Neural cell (in vitro differentiated cells): ENCODE results near the gene PCNX1. TPM values are rescaled to one million over a fixed set of nuclear protein-coding genes. Genes with fewer than 3 reads are reported as not detected.
"Not testable (repeated sequence)": the region's sequence is repeated elsewhere in the genome, so short reads cannot be mapped to it uniquely, and the experiment has no call there.

ENCODE experiments used
- H2AFZ ChIP-seq: fragments of 200-600, 300-800 bp; sonication (generic), shearing (Covaris generic); 2 replicates; pipeline ENCODE4 v1.6.0; 2014; ENCODE audit warnings: low read depth, mild to moderate bottlenecking, antibody characterized with exemption, low read length, moderate library complexity
- H3F3A ChIP-seq: fragments of 200-600 bp; shearing (Covaris generic); 2 replicates; pipeline ENCODE4 v1.6.1; 2016; ENCODE audit warnings: mild to moderate bottlenecking, moderate library complexity, mixed read lengths, antibody characterized with exemption, low read length; ENCODE audit not compliant: insufficient read depth, poor library complexity, severe bottlenecking
- H3K27ac ChIP-seq: fragments of 200-600, 300-800 bp; sonication (generic), shearing (Covaris generic); 2 replicates; pipeline ENCODE4 v1.5.1; 2014; ENCODE audit warnings: mild to moderate bottlenecking, low read length, moderate library complexity
- H3K27me3 ChIP-seq: fragments of 300-800, 200-600 bp; sonication (generic), shearing (Covaris generic); 2 replicates; pipeline ENCODE4 v1.6.0; 2014; ENCODE audit warnings: mild to moderate bottlenecking, low read depth, low read length, moderate library complexity; ENCODE audit not compliant: insufficient read depth
- H3K36me3 ChIP-seq: fragments of 300-800, 200-600 bp; sonication (generic), shearing (Covaris generic); 2 replicates; pipeline ENCODE4 v1.5.1; 2014; ENCODE audit warnings: mild to moderate bottlenecking, antibody characterized with exemption, low read length, moderate library complexity; ENCODE audit not compliant: insufficient read depth
- H3K4me2 ChIP-seq: fragments of 300-800, 200-600 bp; sonication (generic), shearing (Covaris generic); 2 replicates; pipeline ENCODE4 v1.6.0; 2014; ENCODE audit warnings: mild to moderate bottlenecking, low read length
- H3K4me3 ChIP-seq: fragments of 300-800, 200-600 bp; sonication (generic), shearing (Covaris generic); 2 replicates; pipeline ENCODE4 v1.5.1; 2014; ENCODE audit warnings: mild to moderate bottlenecking, low read length, moderate library complexity
- H3K79me2 ChIP-seq: fragments of 200-600 bp; shearing (Covaris generic); replicated peaks from 2 replicates; pipeline ENCODE4 v1.6.0; 2014; ENCODE audit warnings: mild to moderate bottlenecking, low read length, moderate library complexity; ENCODE audit not compliant: insufficient read depth
- H3K9ac ChIP-seq: fragments of 300-800, 200-600 bp; sonication (generic), shearing (Covaris generic); 2 replicates; pipeline ENCODE4 v1.6.1; 2016; ENCODE audit warnings: mild to moderate bottlenecking, low read length, mixed read lengths
- H3K9me2 ChIP-seq: fragments of 200-600 bp; shearing (Covaris generic); 2 replicates; pipeline ENCODE4 v1.6.1; 2016; ENCODE audit warnings: mild to moderate bottlenecking, low read length, mixed read lengths; ENCODE audit not compliant: insufficient read depth
- H3K9me3 ChIP-seq: fragments of 200-600, 300-800 bp; sonication (generic), shearing (Covaris generic); 2 replicates; pipeline ENCODE4 v1.6.1; 2016; ENCODE audit warnings: mild to moderate bottlenecking, mixed run types, low read length, moderate library complexity, mixed read lengths
- H4K20me1 ChIP-seq: fragments of 200-600 bp; shearing (Covaris generic); 2 replicates; pipeline ENCODE4 v1.6.1; 2016; ENCODE audit warnings: mild to moderate bottlenecking, mixed run types; ENCODE audit not compliant: insufficient read depth
- CTCF ChIP-seq: fragments of 450-650 bp; IDR thresholded peaks from 2 replicates; pipeline ENCODE4 v1.5.1; 2014; ENCODE audit warnings: antibody characterized with exemption, mild to moderate bottlenecking, moderate library complexity; ENCODE audit not compliant: poor library complexity, severe bottlenecking
- EP300 ChIP-seq: fragments of 450-650 bp; conservative IDR thresholded peaks from 2 replicates; pipeline ENCODE4 v1.6.1; 2014; ENCODE audit warnings: antibody characterized with exemption, mild to moderate bottlenecking, moderate library complexity; ENCODE audit not compliant: poor library complexity, severe bottlenecking
- EZH2 ChIP-seq: fragments of 200-600, 300-800 bp; shearing (Covaris generic), sonication (generic); IDR thresholded peaks from 2 replicates; pipeline ENCODE4 v1.6.1; 2014; ENCODE audit warnings: antibody characterized with exemption, low read length, borderline replicate concordance, mild to moderate bottlenecking; ENCODE audit not compliant: insufficient read depth, poor library complexity, severe bottlenecking
- MXI1 ChIP-seq: fragments of 450-650 bp; conservative IDR thresholded peaks from 2 replicates; pipeline ENCODE4 v1.6.1; 2014; ENCODE audit warnings: antibody characterized with exemption, mild to moderate bottlenecking; ENCODE audit not compliant: poor library complexity, severe bottlenecking
- POLR2AphosphoS5 ChIP-seq: IDR thresholded peaks from 2 replicates; pipeline ENCODE4 v1.6.1; 2012
- RAD21 ChIP-seq: fragments of 450-650 bp; conservative IDR thresholded peaks from 2 replicates; pipeline ENCODE4 v1.6.1; 2014; ENCODE audit warnings: antibody characterized with exemption, mild to moderate bottlenecking, moderate library complexity
- REST ChIP-seq: IDR thresholded peaks from 2 replicates; pipeline ENCODE4 v1.6.1; 2012; ENCODE audit warnings: borderline replicate concordance
- SMC3 ChIP-seq: fragments of 450-650 bp; conservative IDR thresholded peaks from 2 replicates; pipeline ENCODE4 v1.6.1; 2014; ENCODE audit warnings: antibody characterized with exemption, mild to moderate bottlenecking, moderate library complexity; ENCODE audit not compliant: poor library complexity
- TAF1 ChIP-seq: IDR thresholded peaks from 2 replicates; pipeline ENCODE4 v1.6.1; 2012; ENCODE audit warnings: low read depth
- polyA plus RNA-seq: library from polyadenylated mRNA; depleted of rRNA; stranded (reverse); fragments of >200 nt; gene quantifications from 2 replicates; pipeline ENCODE4 v1.2.3, GENCODE V29; 2014

Gene PCNX1
- polyA plus RNA-seq, 1 donor from 2014 or later, result 23.7 TPM

- H4K20me1 ChIP-seq, result no peaks in the 10 kb centered on the region
- H3K36me3 ChIP-seq, result no peaks in the 10 kb centered on the region
- H2AFZ ChIP-seq, result no peak overlapping the region
- no peak overlapping the region for H3K9ac ChIP-seq
- H3K4me3 ChIP-seq, result no peak overlapping the region
- TF ChIP-seq MXI1 (no peak), CTCF (no peak)
- no peaks in the 10 kb centered on the region for H3K9me3 ChIP-seq
- H3K79me2 ChIP-seq, result no peaks in the 10 kb centered on the region
- H3K4me2 ChIP-seq, result no peak overlapping the region
- H3K9me2 ChIP-seq, result no peaks in the 10 kb centered on the region
- H3K27ac ChIP-seq, result no peak overlapping the region
- H3F3A ChIP-seq, result no peaks in the 10 kb centered on the region
- no peaks in the 10 kb centered on the region for H3K27me3 ChIP-seq
Observed at GRCh38 chr14:71143381-71144290, 236.4 kb downstream of the PCNX1 start.

- not testable (repeated sequence) for H3K27ac ChIP-seq, H3K36me3 ChIP-seq
Observed at GRCh38 chr14:71147335-71147734, 240.1 kb downstream of the PCNX1 start.

GRCh38 chr14:71148627-71149026, 241.4 kb downstream of the PCNX1 start:
- Histone ChIP-seq H3K79me2 (no peaks in the 10 kb centered on the region), H3F3A (no peaks in the 10 kb centered on the region), H3K27ac (no peak overlapping the region), H3K27me3 (no peaks in the 10 kb centered on the region), H2AFZ (no peak overlapping the region), H3K9me2 (no peaks in the 10 kb centered on the region), H3K4me3 (no peak overlapping the region), H4K20me1 (no peaks in the 10 kb centered on the region), H3K9me3 (peaks cover 3% of the 10 kb centered on the region), H3K4me2 (no peak overlapping the region), H3K9ac (no peak overlapping the region), H3K36me3 (no peaks in the 10 kb centered on the region)
- TF ChIP-seq SMC3 (no peak), POLR2AphosphoS5 (no peak), REST (no peak), RAD21 (no peak), EP300 (no peak), MXI1 (no peak), CTCF (no peak), EZH2 (no peak), TAF1 (no peak)

More at GRCh38 chr14:71147335-71147734, 240.1 kb downstream of the PCNX1 start:
- not testable (repeated sequence) for H3F3A ChIP-seq, H2AFZ ChIP-seq, H4K20me1 ChIP-seq, H3K27me3 ChIP-seq, H3K4me3 ChIP-seq, H3K9me3 ChIP-seq, H3K9ac ChIP-seq, H3K9me2 ChIP-seq, H3K79me2 ChIP-seq, H3K4me2 ChIP-seq
